COLO668 (cell line): ENCODE measurements around the gene CRMP1.
A peak's percentile ranks its signal among the peaks of the same experiment; 100 is the strongest.

Source experiments
- DNase-seq: peaks from one replicate; lab custom pipeline; 2025; ENCODE audit not compliant: unreplicated experiment; lab: John Stamatoyannopoulos, UW

CRMP1 gene

DNA sequence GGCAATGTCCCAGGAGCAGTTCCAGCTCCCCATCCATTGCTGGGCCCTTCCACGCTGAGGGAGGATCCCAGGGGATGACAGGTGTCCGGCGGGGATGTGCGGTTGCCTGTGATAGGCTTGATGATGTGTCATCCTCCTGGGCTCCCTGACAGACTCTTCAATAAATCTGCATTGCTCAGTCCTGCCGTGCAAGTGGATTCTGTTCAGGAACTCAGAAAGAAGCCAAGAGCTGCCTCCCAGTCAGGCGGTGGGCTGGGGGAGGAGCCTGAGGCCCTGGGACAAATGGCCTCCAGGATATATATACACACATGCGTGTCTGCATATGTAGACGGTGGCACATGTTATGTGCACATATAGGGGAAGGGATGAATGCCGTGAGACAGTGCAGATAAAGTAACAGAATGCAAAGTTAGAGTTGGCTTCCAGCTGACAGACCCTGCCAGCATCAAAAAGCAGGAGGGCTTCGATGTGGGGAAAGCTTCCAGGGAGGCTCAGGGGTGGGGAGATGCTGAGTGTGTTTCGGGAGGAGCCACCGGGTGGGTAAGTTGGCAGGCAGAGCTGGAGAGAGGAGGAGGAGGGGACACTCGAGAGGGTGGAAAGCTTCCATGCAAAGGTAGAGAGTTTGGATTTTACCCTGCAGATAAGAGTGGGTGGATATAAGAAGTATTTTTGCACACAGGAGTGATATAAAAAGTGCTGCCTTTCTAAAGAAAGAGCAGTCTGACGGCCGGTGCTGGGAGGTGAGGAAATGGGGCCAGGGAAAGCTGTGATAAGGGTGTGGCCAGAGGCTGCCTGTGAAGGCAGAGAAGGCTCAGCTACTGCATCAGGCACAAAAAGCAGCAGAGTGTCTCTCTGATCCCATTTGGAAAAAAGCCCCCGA, 28.5 kb upstream of the CRMP1 start:
- DNase-seq: no peak

DNA sequence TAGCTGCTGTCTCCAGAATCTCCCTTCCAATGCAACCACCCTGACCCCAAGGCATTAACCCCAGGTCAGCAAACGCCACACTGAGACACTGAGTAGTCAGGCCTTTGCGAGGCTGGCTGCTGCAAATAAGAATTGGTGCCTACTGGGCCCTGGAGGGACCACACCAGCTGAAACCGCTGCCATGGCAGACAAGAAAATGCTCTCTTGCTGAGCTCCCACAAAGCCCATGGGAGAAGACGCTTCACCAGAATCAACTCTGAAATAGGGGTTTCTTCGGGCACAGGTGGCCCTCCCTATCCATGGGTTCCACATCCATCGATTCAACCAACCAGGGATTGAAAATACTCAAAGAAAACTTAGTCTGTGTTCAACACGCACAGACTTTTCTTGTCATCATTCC, 26.7 kb upstream of the CRMP1 start:
- DNase-seq: no peak

DNA sequence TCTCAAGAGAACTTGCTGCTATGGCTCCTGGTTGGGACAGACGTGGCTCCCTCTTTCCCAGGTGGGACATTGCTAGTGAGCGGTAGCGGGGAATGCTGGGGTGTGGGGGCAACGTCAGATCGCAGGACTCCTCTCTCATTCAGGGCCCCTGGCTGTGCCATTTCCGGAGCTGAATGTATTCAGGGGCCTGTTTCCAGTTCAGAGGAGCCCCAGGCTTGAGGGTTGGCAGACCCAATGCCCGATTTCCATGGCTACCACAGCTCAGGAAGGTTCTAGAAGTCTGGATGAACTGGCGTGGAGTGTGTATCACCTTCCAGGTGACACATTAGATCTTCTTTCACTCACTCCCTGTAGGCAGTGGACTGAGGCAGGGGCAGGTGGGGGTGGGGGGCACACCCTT, 26.2 kb upstream of the CRMP1 start:
- DNase-seq: no peak

DNA sequence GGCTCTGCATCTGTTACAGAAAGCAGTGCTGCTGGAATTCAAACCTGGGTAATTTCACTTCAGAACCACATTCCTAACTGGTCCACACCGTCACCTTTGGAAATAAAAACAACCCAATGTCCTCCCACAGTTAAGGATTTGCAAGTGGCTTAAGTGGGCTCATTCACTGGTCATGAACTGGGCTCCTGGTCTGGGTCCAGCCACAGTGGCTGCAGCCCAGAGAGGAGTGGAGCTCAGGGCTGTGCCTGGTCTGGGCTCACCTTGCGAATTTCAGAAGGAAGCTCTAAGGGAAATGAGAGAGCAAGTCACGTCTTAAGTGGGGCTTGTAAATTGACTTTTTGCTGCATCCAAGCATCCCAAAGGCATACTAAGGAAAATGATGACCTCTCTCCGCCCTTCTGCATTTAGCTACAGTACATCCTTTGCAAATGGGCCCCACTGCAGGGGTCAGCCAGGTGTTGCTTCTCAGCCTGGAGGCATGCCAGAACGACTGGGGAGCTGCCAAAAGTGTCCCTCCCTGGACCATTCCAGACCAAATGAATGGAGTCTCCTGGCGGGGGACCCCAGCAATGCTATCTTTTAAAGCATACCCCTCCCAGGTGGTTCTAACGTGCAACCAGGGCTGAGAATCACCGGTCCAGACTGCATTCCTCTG, 25.6 kb upstream of the CRMP1 start:
- peak; percentile 15 for DNase-seq

DNA sequence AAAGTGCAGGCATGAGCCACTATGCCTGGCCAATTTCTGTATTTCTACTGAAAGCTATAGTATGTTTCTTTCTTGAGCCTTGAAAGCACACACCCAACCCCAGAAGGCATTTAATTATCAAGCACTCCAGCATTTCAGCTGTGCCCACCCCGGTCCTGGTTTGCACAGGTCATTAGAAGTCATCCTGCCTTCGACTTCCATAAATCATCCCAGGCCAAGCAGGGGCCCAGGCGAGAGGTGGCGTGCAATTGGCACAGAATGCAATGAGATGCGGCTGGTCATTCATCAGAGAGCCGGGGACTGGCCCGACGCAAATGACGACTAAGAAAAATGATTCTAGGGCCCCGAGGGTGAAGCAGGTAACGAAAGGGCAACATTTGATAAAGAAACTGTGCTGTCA, 24.8 kb upstream of the CRMP1 start:
- no peak for DNase-seq

DNA sequence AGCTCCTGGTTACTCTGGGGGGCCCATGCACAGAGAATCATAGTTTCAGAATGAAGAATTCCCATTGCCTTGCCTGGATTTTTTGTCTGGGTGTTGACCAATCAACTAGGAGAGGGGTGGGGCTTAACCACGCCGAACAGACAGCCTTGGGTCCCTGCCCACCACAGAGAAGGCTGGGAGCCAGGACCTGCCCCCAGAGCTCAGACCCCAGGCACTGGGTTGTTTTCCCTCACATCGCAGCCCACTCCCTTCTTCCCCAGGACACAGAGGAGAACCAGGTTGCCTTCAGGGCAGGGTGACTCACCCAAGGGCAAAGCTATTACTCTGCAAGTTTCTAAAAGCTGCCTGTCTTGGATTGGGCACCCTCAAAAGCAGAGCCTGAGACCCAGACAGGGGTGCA, 23.3 kb upstream of the CRMP1 start:
- no peak for DNase-seq

DNA sequence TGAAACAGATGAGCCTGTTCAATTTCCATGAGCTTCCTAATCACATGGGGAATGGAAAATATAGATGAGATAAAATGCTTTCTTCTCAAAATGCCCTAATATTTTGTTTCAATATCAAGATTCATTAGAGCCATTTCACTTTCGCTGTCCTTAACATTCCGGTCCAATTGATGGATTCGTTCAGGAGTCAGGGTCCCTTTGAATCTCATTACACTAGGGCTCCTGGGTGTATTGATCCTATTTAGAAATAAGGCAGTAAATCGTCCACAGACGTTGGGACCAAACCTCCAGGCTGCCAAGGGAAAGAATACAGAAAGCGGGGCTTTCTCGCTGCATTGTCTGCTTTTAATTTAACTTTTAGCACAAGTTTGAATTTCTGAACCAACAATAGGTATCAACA, 20.6 kb upstream of the CRMP1 start:
- DNase-seq: no peak

DNA sequence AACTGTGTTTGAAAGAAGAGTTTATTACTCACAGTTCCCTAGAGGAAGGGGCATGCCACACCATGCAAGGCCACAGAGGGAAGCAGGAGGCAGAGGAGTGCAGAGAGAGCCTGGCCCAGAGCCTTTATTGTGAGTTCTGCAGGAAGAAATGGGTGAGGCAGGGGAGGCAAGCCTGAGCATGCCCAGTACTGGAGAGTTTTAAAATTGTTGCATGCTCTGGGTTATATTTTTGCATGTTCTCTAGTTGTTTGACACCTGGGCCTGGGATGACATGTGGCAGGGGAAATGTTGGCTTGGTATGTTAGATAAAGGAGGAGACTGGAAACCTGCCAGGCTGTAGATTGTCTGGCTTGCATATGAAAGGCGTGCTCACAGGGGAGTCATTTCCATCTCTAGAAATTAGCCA, 19.7 kb upstream of the CRMP1 start:
- DNase-seq: peak; percentile 17

DNA sequence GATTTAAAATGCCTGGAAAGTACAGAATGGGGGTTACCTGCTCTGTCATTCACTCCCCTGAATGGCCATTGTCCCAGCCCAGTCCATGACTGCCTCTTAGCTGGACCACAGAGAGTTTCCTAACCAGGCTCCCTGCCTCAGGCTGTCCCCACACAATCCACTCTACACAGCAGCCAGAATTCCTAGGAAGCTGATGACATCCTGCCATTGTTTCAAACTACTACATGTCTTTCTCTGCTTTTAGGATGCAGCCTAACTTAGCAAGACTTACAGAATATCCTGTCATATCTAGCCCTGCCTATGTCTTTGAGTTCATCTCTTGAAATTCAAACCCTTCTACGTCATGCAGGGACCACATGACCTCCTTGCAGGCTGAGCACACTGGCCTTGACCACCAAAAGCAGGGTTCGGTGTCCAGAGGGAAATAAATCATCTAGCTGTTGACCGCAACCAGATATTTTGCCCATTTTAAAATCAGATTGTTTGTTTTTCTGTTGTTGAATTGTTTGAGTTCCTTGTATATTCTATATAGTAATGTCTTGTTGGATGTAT, 16.1 kb upstream of the CRMP1 start:
- no peak for DNase-seq

DNA sequence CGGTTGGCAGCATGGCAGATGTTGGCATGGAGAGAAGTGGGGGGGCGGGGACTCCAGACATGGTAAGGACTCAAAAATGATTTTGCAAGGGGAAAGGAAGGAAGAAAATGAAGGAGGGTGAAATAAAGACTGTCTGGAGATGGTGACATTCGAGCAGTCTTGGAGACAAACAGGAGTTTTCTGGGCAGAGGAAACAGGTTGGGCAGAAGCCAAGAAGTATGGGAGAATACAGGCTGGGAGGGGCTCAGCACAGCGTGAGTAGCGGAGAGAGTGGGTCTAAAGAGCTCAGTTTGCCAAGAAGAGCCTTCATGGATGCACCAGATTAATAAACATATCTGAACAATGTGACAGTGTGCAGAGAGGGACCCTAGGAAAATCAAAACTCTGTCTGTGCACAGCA, 13.3 kb upstream of the CRMP1 start:
- DNase-seq: no peak

DNA sequence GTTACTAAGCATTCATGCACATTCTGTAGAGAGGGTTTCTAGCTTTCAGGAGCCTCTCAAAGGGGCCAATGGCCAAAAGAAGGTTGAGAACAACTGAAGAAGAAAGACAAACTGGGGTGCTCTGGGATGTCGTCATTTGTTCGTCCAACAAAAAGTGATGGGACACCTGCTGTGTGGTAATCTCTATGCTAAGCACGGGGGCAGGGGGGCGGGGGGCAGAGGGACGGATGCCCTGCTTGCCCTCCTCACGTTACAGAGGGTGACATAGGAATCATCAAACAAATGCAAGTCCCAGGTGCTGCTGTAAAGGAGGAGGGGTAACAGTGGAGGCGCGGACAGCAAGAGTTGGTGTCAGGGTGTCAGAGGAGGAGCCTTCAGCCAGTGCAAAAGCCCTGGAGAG, 12.8 kb upstream of the CRMP1 start:
- DNase-seq: no peak

DNA sequence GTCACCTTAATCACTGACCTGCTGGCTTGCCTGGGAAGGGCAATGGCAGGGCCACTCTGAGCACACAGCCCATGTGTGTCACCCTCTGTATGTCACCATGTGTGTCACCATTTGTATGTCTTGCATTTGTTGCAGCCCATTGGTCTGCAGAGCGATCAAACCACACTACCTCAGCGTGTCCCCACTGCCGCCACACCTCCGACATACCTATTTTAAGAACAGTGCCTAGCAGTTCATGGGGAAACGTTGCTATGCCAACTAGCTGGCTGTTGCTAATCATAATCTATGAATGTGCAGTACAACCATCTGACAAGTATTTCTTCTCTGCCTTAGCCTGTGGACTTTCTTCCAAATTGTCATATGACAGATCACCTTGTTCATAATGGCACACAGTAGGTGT, 8.0 kb upstream of the CRMP1 start:
- DNase-seq: no peak

DNA sequence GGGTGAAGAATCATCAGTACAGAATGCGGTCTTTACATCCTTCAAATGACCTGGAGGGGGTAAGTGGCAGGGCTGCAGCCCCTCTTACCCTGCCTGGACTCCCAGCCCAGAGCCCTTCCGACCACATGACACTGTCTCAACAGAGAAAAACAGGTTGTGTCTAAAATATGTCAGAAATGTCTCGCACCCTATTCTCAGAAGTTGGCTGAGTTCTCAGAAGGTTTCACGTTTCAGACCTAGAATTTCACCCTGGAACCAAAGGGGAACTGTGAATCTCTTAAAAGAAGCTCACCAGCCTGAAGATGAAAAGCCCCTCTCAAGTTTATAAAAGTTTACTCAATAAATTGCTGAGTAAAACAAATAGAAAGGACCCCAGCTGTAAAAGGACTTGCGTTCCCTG, 7.0 kb upstream of the CRMP1 start:
- no peak for DNase-seq

DNA sequence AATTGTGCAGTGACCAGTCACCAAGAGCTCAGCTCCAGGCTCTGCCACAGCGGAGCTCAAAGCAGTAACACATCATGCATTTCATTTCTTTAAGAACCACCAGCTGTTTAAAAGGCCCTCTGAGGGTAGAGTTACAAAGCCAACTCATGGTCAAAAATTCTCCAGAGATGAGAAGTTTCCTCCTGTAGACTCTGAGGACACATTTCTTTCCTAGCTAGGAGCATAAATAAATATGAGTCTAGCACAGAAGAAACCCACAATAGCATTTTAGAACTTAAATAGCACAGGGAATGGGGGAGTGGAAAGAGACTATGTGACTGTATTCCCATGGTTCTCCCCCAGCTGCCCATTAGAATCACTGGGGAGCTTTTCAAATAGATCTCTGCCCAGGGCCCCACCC, 6.5 kb upstream of the CRMP1 start:
- no peak for DNase-seq

DNA sequence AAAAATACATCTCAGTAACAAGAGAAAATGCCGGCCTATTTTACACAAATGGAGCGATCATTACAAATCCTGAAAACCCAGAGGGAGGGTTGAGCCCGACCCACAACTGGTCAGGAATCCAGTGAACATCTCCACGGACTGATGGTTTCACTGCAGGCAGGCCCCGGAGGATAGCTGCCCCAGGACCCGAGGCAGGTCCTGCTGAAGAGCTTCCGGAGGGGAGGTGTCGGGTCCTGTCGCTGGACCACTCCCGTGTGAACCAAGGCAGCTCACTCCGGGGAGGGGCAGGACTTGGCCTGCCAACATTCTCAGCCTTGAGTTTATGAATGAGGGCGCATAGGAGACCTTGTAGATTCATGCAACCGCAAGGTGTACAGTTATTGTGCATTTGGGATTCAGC, 4.8 kb upstream of the CRMP1 start:
- no peak for DNase-seq

DNA sequence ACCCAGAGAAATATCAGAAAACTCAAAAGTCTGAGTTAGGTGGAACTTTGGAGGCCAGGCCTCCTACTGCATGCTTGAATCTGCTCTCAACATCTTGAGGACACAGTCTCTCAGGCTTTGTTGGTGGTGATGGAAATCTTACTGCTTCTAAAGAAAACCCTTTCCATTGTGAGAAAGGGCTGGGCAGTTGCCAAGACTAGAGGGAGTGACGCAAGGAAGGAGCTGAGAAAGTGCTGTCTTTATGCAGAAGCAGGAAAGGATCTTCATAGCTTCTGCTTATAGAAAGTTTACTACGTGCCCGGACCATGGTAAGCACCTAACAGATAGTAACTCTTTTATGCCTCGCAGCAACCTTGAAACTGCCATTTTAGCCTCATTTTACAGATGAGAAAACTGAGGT, 2.4 kb upstream of the CRMP1 start:
- DNase-seq: no peak

DNA sequence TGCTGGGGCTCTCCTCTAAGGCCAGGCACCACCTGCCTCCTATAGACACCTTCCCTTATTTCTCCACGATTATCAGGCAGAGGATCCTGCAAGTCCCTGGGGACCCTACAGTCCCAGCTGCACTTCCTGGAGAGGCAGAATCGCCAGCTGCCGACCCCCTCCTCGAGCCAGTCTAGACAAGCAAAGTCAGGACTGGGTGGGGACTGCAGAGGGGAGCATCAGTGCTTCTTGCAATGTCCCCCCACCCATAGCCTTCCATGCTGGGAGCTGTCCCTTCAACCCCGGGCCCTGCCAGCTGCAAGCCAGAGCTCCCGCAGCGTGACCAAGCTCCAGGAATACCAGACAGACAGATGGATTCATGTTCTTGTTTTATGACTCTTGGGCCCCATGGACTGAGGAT, 1.4 kb upstream of the CRMP1 start:
- DNase-seq: peak; percentile 12

DNA sequence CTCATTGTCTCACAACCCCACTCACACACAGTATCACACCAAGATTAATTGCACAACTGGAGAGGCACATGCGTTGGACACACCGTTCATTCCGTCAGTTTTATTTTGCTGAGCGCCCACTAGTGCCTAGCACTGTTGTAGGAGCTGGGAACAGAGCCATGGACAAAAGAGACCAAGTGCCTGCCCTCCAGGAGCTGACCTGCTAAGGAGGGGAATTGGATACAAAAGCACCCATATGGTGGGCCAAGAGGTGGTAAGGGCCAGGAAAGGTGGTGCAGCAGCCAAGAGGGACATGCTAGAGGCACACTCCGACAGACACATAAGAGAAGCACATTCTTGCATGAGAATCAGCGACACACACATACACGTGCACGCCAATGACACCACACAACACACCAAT, 705 bp upstream of the CRMP1 start:
- no peak for DNase-seq

DNA sequence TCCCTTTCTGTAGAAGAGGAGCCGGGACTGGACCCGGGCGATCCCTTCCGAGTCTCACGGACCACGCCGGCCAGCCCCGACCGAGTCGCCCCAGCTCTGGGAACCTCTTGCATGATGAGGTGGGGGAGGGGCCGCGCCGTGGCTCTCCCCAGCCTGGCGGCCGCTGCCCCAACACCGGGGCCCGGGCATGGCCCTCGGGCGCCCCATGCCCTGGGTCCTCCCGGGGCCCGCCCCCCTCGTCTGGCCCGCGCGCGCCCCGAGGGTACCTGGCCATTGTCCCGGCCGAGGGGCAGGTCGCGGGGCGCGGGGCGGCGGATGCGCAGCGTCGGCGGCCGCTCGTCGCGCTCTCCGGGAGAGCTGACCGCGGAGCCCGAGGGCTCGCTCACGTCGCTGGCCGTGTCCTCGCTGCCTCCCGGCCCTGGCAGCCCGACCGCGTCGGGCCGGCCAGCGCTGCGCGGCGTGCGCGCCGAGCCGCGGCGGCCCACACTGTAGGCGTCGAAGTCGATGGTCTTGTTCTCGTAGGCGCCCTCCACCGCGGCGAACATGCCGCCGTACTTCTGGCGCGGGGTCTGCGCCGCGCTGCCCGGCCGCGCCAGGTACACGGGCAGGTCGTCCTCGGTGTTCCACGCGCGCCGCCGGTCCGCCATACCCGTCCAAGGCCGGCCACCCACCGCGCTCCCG, 423 bp downstream of the CRMP1 start:
- peak; percentile 76 for DNase-seq

DNA sequence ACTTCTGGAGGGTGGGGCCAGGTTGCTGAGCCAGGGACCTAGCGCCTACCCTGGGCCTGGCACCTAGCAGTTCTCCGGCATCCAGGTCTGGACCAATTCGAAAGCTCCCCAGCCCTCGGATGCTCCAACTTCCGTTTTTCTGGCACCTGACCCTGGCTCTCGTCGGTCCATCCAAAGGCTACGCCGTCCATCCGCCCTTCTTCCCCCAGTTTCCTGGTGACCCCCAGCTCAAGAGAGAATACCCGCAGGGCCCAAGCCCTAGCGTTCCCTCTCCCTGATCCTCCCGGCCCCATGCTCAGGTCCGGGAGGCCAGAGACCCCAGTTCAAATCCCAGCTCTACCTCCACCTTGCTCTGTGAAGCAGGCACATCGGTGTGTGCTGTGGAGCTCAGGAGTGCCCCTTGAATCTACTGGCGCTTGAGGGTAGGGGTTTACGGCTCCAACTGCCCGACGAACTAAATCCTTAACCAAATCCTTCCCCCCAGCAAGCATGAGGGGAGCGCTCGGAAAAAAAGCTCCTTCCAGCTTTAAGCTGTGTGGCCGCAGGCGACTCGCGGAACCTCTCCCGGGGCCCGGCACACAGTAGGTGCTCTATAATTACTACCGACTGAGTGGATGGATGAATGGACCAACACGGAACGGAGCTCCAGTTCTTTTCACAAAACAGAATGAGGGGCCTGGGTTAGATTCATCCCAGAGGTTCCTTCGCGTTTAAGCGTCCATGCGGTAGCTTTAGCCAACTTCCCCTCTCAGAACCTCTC, 1.1 kb downstream of the CRMP1 start:
- DNase-seq: peak; percentile 49

DNA sequence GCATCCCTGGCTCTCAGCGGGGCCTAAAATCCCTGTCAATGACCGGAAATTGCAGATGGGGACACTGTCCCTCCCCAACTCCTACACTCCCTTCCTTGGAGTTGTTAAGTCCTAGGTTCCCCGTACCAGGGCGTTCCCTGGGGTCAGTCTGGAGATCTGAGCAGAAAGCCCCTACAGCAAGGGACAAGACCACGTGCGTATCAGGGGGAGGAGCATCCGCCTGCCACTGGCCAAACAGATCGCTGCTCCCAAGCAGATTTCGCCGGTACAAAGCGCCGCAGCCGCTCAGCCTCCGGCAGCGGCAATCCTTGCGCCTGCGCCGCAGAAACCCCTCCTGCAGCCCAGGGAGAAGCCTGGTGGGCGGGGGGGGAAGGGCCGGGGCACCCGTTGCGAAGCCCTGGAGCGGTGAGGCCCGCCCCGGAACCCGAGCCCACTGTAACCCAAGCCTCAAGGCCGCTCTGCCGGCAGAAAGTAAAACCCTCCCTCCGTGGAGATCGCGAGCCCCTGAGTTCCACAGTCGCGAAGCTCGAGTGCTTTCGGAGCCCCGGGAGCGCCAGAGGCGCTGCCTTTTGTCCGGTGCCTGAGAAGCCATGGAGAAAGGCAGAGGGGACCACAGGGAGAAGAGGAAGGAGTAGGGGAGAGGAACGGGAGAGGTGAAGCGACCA, 2.7 kb downstream of the CRMP1 start:
- peak; percentile 95 for DNase-seq
